H9 (cell line): ENCODE measurements around the gene ADCY5. TPM values are rescaled to one million over a fixed set of nuclear protein-coding genes. Genes with fewer than 3 reads are reported as not detected.

Experiments used
- DNase-seq: peaks from one replicate; pipeline ENCODE4 v3.0.0-alpha.2; 2017
- H2AFZ ChIP-seq: one replicate; pipeline ENCODE4 v1.6.1; 2013; ENCODE audit warnings: mild to moderate bottlenecking, low read length, control low read depth, moderate library complexity
- H2AK5ac ChIP-seq: 2 replicates; pipeline ENCODE4 v1.6.1; 2013; ENCODE audit warnings: low read length, control low read depth, mixed read lengths; ENCODE audit not compliant: insufficient read length
- H2BK120ac ChIP-seq: one replicate; pipeline ENCODE4 v1.6.1; 2013; ENCODE audit warnings: low read depth, mild to moderate bottlenecking, low read length, control low read depth, inconsistent platforms; ENCODE audit not compliant: poor library complexity, severe bottlenecking
- H2BK12ac ChIP-seq: 2 replicates; pipeline ENCODE4 v1.6.1; 2013; ENCODE audit warnings: low read length, control low read depth, mixed read lengths, low read depth; ENCODE audit not compliant: insufficient read length
- H2BK15ac ChIP-seq: 2 replicates; pipeline ENCODE4 v1.6.1; 2013; ENCODE audit warnings: low read depth, low read length, control low read depth
- H2BK20ac ChIP-seq: one replicate; pipeline ENCODE4 v1.6.1; 2013; ENCODE audit warnings: low read depth, mild to moderate bottlenecking, low read length, control low read depth, inconsistent platforms; ENCODE audit not compliant: poor library complexity, severe bottlenecking
- H2BK5ac ChIP-seq: 2 replicates; pipeline ENCODE4 v1.6.1; 2013; ENCODE audit warnings: low read length, control low read depth, mixed read lengths; ENCODE audit not compliant: insufficient read length
- H3K14ac ChIP-seq: 2 replicates; pipeline ENCODE4 v1.6.1; 2013; ENCODE audit warnings: low read length, control low read depth; ENCODE audit not compliant: insufficient read depth
- H3K18ac ChIP-seq: 2 replicates; pipeline ENCODE4 v1.6.1; 2013; ENCODE audit warnings: low read depth, mild to moderate bottlenecking, mixed read lengths, low read length, control low read depth; ENCODE audit not compliant: insufficient read length
- H3K23ac ChIP-seq: 2 replicates; pipeline ENCODE4 v1.6.1; 2013; ENCODE audit warnings: low read length, control low read depth, mixed read lengths, low read depth; ENCODE audit not compliant: insufficient read length
- H3K23me2 ChIP-seq: 2 replicates; pipeline ENCODE4 v1.6.1; 2013; ENCODE audit warnings: low read depth, mild to moderate bottlenecking, mixed read lengths, low read length, control low read depth; ENCODE audit not compliant: insufficient read length, poor library complexity, severe bottlenecking
- H3K27ac ChIP-seq: 2 replicates; pipeline ENCODE4 v1.5.1; 2013; ENCODE audit warnings: low read length, control low read depth, mixed read lengths, low read depth; ENCODE audit not compliant: insufficient read length
- H3K27me3 ChIP-seq: 2 replicates; pipeline ENCODE4 v1.6.1; 2013; ENCODE audit warnings: low read length, control low read depth, inconsistent platforms; ENCODE audit not compliant: insufficient read depth
- H3K4ac ChIP-seq: 2 replicates; pipeline ENCODE4 v1.6.1; 2013; ENCODE audit warnings: low read depth, mild to moderate bottlenecking, control low read depth, inconsistent platforms, low read length, moderate library complexity
- H3K4me1 ChIP-seq: 2 replicates; pipeline ENCODE4 v1.6.1; 2013; ENCODE audit warnings: low read length, control low read depth, inconsistent platforms; ENCODE audit not compliant: insufficient read depth
- H3K4me2 ChIP-seq: 2 replicates; pipeline ENCODE4 v1.6.1; 2013; ENCODE audit warnings: low read length, control low read depth, mixed read lengths; ENCODE audit not compliant: insufficient read length, insufficient read depth
- H3K56ac ChIP-seq: 2 replicates; pipeline ENCODE4 v1.6.1; 2013; ENCODE audit warnings: low read depth, mild to moderate bottlenecking, mixed read lengths, low read length, control low read depth; ENCODE audit not compliant: insufficient read length
- H3K79me1 ChIP-seq: 2 replicates; pipeline ENCODE4 v1.6.1; 2013; ENCODE audit warnings: low read depth, mild to moderate bottlenecking, moderate library complexity, low read length, control low read depth, inconsistent platforms; ENCODE audit not compliant: insufficient read depth, poor library complexity, severe bottlenecking
- H3K79me2 ChIP-seq: 2 replicates; pipeline ENCODE4 v1.6.1; 2013; ENCODE audit warnings: low read length, control low read depth, inconsistent platforms; ENCODE audit not compliant: insufficient read depth
- H3K9ac ChIP-seq: 2 replicates; pipeline ENCODE4 v1.6.1; 2013; ENCODE audit warnings: low read length, control low read depth, mixed read lengths; ENCODE audit not compliant: insufficient read length; ENCODE audit errors: extremely low read depth
- H3K9me3 ChIP-seq: one replicate; pipeline ENCODE4 v1.6.1; 2013; ENCODE audit warnings: low read depth, low read length, inconsistent platforms; ENCODE audit not compliant: control insufficient read depth
- H3T11ph ChIP-seq: one replicate; pipeline ENCODE4 v1.6.1; 2013; ENCODE audit warnings: mild to moderate bottlenecking, low read length, control low read depth, inconsistent platforms
- H4K20me1 ChIP-seq: one replicate; pipeline ENCODE4 v1.6.1; 2013; ENCODE audit not compliant: control insufficient read depth, insufficient read length, insufficient read depth
- H4K5ac ChIP-seq: 2 replicates; pipeline ENCODE4 v1.6.1; 2013; ENCODE audit warnings: low read depth, mild to moderate bottlenecking, mixed read lengths, low read length, control low read depth; ENCODE audit not compliant: insufficient read length
- H4K8ac ChIP-seq: replicated peaks from 2 replicates; pipeline ENCODE4 v1.6.1; 2013; ENCODE audit warnings: low read length, control low read depth, mixed read lengths, low read depth; ENCODE audit not compliant: insufficient read length
- H4K91ac ChIP-seq: 2 replicates; pipeline ENCODE4 v1.6.1; 2013; ENCODE audit warnings: low read depth, mild to moderate bottlenecking, moderate library complexity, mixed read lengths, low read length, control low read depth; ENCODE audit not compliant: insufficient read length
- H3K27ac Mint-ChIP-seq, 3 experiments: 2 replicates in 2 of 3; 3 replicates in 1 of 3; pipeline ENCODE4 v1.8.0; 2020 to 2021; ENCODE audit warnings: mixed read lengths in 3 of 3, mild to moderate bottlenecking in 1 of 3, moderate library complexity in 1 of 3
- H3K27me3 Mint-ChIP-seq: 2 replicates; pipeline ENCODE4 v1.8.0; 2021; ENCODE audit warnings: low read depth, mild to moderate bottlenecking, moderate library complexity, mixed read lengths
- H3K36me3 Mint-ChIP-seq, 3 experiments: 2 replicates in 2 of 3; 3 replicates in 1 of 3; pipeline ENCODE4 v1.8.0; 2020 to 2021; ENCODE audit warnings: low read depth in 3 of 3, mixed read lengths in 3 of 3; ENCODE audit not compliant: insufficient read depth in 1 of 3
- H3K4me1 Mint-ChIP-seq, 2 experiments: 2 replicates each; pipeline ENCODE4 v1.8.0; 2020; ENCODE audit warnings: mixed read lengths in 2 of 2
- H3K4me3 Mint-ChIP-seq, 2 experiments: 2 replicates in 1 of 2; 3 replicates in 1 of 2; pipeline ENCODE4 v1.8.0; 2020 to 2021; ENCODE audit warnings: mild to moderate bottlenecking in 2 of 2, mixed read lengths in 2 of 2, moderate library complexity in 1 of 2
- H3K9me3 Mint-ChIP-seq, 2 experiments: 2 replicates in 1 of 2; 3 replicates in 1 of 2; pipeline ENCODE4 v1.8.0; 2020; ENCODE audit warnings: mild to moderate bottlenecking in 2 of 2, mixed read lengths in 2 of 2, moderate library complexity in 1 of 2
- WGBS: extraction: QIAGEN DNeasy Blood & Tissue Kit; methylation state at CpG from one replicate; pipeline ENCODE4 v1.1.7; 2013; ENCODE audit warnings: missing lambda C conversion rate, low lambda C conversion rate, mixed read lengths; ENCODE audit not compliant: insufficient read length; ENCODE audit errors: extremely low coverage; 5-methylcytosine and 5-hydroxymethylcytosine counted together
- total RNA-seq: library from RNA; stranded (reverse); gene quantifications from 2 replicates; pipeline ENCODE4 v1.2.1, GENCODE V29; 2021
- TF ChIP-seq, protein P1 (sequence below): fragments of 200-600 bp; sonication (generic); conservative IDR thresholded peaks from 3 replicates; pipeline ENCODE4 v1.8.0; 2021; ENCODE audit warnings: antibody characterized with exemption, mild to moderate bottlenecking

The ADCY5 gene
- total RNA-seq, 1 experiment from 2014 or later, result 5.0 TPM

DNA sequence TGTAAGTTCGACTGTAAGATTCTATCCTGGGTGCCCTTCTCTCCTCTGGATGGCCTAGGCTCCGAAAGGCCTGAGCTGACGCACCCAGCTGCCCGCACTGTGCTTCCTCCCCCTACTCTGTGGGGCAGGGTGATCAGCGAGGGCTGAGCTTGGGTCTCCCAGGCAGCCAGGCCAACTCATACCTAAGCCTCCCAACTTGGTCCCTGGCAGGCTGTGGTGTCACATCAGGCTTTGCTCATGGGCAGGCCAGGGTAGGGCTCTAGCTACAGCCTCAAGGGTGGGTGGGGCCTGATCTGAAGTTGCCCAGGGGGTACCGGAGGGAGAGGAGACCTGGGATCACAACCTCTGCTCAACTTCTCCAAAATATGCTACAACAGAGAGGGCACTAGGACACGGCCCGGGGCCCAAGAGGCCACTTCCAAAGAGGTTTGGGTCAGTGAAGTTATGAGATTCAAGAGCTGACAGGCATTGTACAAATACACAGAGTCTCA lies 123.1 kb downstream of the ADCY5 start:
- WGBS, result no CpG with 5 or more reads among the region's 8 CpGs
- no peak overlapping the region for H4K5ac ChIP-seq
- no peaks in the 10 kb centered on the region for H3K79me1 ChIP-seq
- no peak overlapping the region for H2AFZ ChIP-seq
- H3K9ac ChIP-seq, result no peak overlapping the region
- H2BK15ac ChIP-seq, result no peak overlapping the region
- peaks cover 9% of the 10 kb centered on the region for H3K27me3 Mint-ChIP-seq
- no peaks in the 10 kb centered on the region for H4K20me1 ChIP-seq
- TF ChIP-seq, protein P1, sequence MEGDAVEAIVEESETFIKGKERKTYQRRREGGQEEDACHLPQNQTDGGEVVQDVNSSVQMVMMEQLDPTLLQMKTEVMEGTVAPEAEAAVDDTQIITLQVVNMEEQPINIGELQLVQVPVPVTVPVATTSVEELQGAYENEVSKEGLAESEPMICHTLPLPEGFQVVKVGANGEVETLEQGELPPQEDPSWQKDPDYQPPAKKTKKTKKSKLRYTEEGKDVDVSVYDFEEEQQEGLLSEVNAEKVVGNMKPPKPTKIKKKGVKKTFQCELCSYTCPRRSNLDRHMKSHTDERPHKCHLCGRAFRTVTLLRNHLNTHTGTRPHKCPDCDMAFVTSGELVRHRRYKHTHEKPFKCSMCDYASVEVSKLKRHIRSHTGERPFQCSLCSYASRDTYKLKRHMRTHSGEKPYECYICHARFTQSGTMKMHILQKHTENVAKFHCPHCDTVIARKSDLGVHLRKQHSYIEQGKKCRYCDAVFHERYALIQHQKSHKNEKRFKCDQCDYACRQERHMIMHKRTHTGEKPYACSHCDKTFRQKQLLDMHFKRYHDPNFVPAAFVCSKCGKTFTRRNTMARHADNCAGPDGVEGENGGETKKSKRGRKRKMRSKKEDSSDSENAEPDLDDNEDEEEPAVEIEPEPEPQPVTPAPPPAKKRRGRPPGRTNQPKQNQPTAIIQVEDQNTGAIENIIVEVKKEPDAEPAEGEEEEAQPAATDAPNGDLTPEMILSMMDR, result no peak
- H2BK12ac ChIP-seq, result no peak overlapping the region
- no peaks in the 10 kb centered on the region for H3K27me3 ChIP-seq
- H3K23me2 ChIP-seq, result no peaks in the 10 kb centered on the region
- H4K8ac ChIP-seq, result no peak overlapping the region
- H3K4me2 ChIP-seq, result no peak overlapping the region
- no peaks in the 10 kb centered on the region; the same call in 1 of the 2 replicates for H3K4me1 ChIP-seq
- H2BK120ac ChIP-seq, result no peak overlapping the region
- no peak overlapping the region for H2BK5ac ChIP-seq
- no peak overlapping the region for H3K23ac ChIP-seq
- no peak overlapping the region; a peak in 1 of 7 replicates for H3K27ac Mint-ChIP-seq
- no peak overlapping the region for H3K14ac ChIP-seq
- DNase-seq, result no peak
- no peaks in the 10 kb centered on the region; a peak in 1 of 5 replicates for H3K9me3 Mint-ChIP-seq
- H3K4ac ChIP-seq, result no peak overlapping the region
- H3T11ph ChIP-seq, result no peak overlapping the region
- no peaks in the 10 kb centered on the region for H3K79me2 ChIP-seq
- H4K91ac ChIP-seq, result no peak overlapping the region
- H3K27ac ChIP-seq, result no peak overlapping the region
- H3K4me3 Mint-ChIP-seq, result no peak overlapping the region
- no peak overlapping the region for H3K56ac ChIP-seq
- H3K36me3 Mint-ChIP-seq, result no peaks in the 10 kb centered on the region; a peak in 1 of 7 replicates
- peaks cover 27 to 34% of the 10 kb centered on the region in 2 experiments for H3K4me1 Mint-ChIP-seq
- H2AK5ac ChIP-seq, result no peak overlapping the region
- H3K9me3 ChIP-seq, result no peaks in the 10 kb centered on the region
- H3K18ac ChIP-seq, result no peak overlapping the region
- H2BK20ac ChIP-seq, result no peak overlapping the region
